ENCODE results near the gene NEUROD4. TPM values are rescaled to one million over a fixed set of nuclear protein-coding genes. Genes with fewer than 3 reads are reported as not detected.

Gene NEUROD4
- total RNA-seq, 1 experiment from 2014 or later: not detected

GRCh38 chr12:54991161-54991990 is 28.4 kb upstream of the NEUROD4 start:
- Histone ChIP-seq H3K27me3 (ENCODE audit: low read length) (peaks cover 62% of the 10 kb centered on the region), H3F3A (ENCODE audit: low read length, unreplicated experiment) (no peaks in the 10 kb centered on the region), H3K4me3 (ENCODE audit: low read length) (no peak overlapping the region), H4K20me1 (ENCODE audit: low read length) (no peaks in the 10 kb centered on the region), H3K79me2 (ENCODE audit: low read length) (no peaks in the 10 kb centered on the region), H3K4me1 (ENCODE audit: insufficient read depth, low read length) (no peaks in the 10 kb centered on the region), H3K36me3 (ENCODE audit: low read depth, low read length) (no peaks in the 10 kb centered on the region), H2AFZ (ENCODE audit: low read length) (no peak overlapping the region), H3K27ac (ENCODE audit: low read length) (no peak overlapping the region), H3K9me3 (ENCODE audit: low read length) (no peaks in the 10 kb centered on the region), H3K4me2 (ENCODE audit: low read length) (no peak overlapping the region), H3K9ac (ENCODE audit: low read length) (no peak overlapping the region), H3K9me2 (replicated peaks; ENCODE audit: low read length) (no peaks in the 10 kb centered on the region)
- intact Hi-C loops (cut with micrococcal nuclease): no loop called here
- ChIA-PET POLR2A (ENCODE audit: unreplicated experiment) (no interaction called here), CTCF (no interaction called here)
- DNase-seq: no peak
- TF ChIP-seq EZH2phosphoT487 (IDR thresholded peaks at IDR 0.05; ENCODE audit: borderline replicate concordance, low read length) (no peak), CTCF (conservative IDR thresholded peaks at IDR 0.05; ENCODE audit: low read depth, low read length) (no peak), EZH2 (IDR thresholded peaks at IDR 0.05; ENCODE audit: low read length, unreplicated experiment) (no peak)
- BruUV-seq (replicated peaks): no TSS peak
- no peak for ATAC-seq

- H3K27me3 ChIP-seq (ENCODE audit: low read length): peaks cover 66% of the 10 kb centered on the region
- no peaks in the 10 kb centered on the region for H3K4me1 ChIP-seq (ENCODE audit: insufficient read depth, low read length)
- no peaks in the 10 kb centered on the region for H3K9me2 ChIP-seq (replicated peaks; ENCODE audit: low read length)
- no peak for ATAC-seq
- no peak overlapping the region for H3K4me2 ChIP-seq (ENCODE audit: low read length)
- H3K79me2 ChIP-seq (ENCODE audit: low read length): no peaks in the 10 kb centered on the region
- no TSS peak for BruUV-seq (replicated peaks)
- CTCF ChIA-PET: no interaction called here
- no peaks in the 10 kb centered on the region for H3K9me3 ChIP-seq (ENCODE audit: low read length)
- H3K4me3 ChIP-seq (ENCODE audit: low read length): no peak overlapping the region
- H3K36me3 ChIP-seq (ENCODE audit: low read depth, low read length): no peaks in the 10 kb centered on the region
- intact Hi-C loops (cut with micrococcal nuclease): no loop called here
- H3K9ac ChIP-seq (ENCODE audit: low read length): no peak overlapping the region
- TF ChIP-seq EZH2 (IDR thresholded peaks at IDR 0.05; ENCODE audit: low read length, unreplicated experiment): no peak
- no peak for TF ChIP-seq EZH2phosphoT487 (IDR thresholded peaks at IDR 0.05; ENCODE audit: borderline replicate concordance, low read length)
- TF ChIP-seq CTCF (conservative IDR thresholded peaks at IDR 0.05; ENCODE audit: low read depth, low read length): no peak
- H3F3A ChIP-seq (ENCODE audit: low read length, unreplicated experiment): no peaks in the 10 kb centered on the region
- POLR2A ChIA-PET (ENCODE audit: unreplicated experiment): no interaction called here
- H4K20me1 ChIP-seq (ENCODE audit: low read length): no peaks in the 10 kb centered on the region
- no peak overlapping the region for H2AFZ ChIP-seq (ENCODE audit: low read length)
- no peak for DNase-seq
- no peak overlapping the region for H3K27ac ChIP-seq (ENCODE audit: low read length)
Observed at GRCh38 chr12:54991991-54992375, 27.8 kb upstream of the NEUROD4 start.

GRCh38 chr12:54993181-54993835 is 26.5 kb upstream of the NEUROD4 start:
- ChIA-PET POLR2A (ENCODE audit: unreplicated experiment) (no interaction called here), CTCF (interaction anchor here (0.6 to 1.8 kb wide), 6 partner anchors 75 to 244 kb away, joined by 3 to 24 read pairs (median 6); no protein-coding TSS in a partner anchor)
- Histone ChIP-seq H3K4me2 (ENCODE audit: low read length) (no peak overlapping the region), H3K27me3 (ENCODE audit: low read length) (peaks cover 66% of the 10 kb centered on the region), H4K20me1 (ENCODE audit: low read length) (no peaks in the 10 kb centered on the region), H2AFZ (ENCODE audit: low read length) (no peak overlapping the region), H3K4me1 (ENCODE audit: insufficient read depth, low read length) (no peaks in the 10 kb centered on the region), H3F3A (ENCODE audit: low read length, unreplicated experiment) (no peaks in the 10 kb centered on the region), H3K36me3 (ENCODE audit: low read depth, low read length) (no peaks in the 10 kb centered on the region), H3K4me3 (ENCODE audit: low read length) (no peak overlapping the region), H3K9me2 (replicated peaks; ENCODE audit: low read length) (no peaks in the 10 kb centered on the region), H3K9me3 (ENCODE audit: low read length) (no peaks in the 10 kb centered on the region), H3K79me2 (ENCODE audit: low read length) (no peaks in the 10 kb centered on the region), H3K27ac (ENCODE audit: low read length) (no peak overlapping the region), H3K9ac (ENCODE audit: low read length) (no peak overlapping the region)
- ATAC-seq (peak; percentile 95), DNase-seq (peak; percentile 81)
- intact Hi-C loops (cut with micrococcal nuclease): loop anchor here (1.0 kb wide), 2 partner anchors 80 to 150 kb away; no protein-coding TSS in a partner anchor
- TF ChIP-seq CTCF (conservative IDR thresholded peaks at IDR 0.05; ENCODE audit: low read depth, low read length): peak; percentile 89
- no peak for TF ChIP-seq EZH2 (IDR thresholded peaks at IDR 0.05; ENCODE audit: low read length, unreplicated experiment)
- no TSS peak for BruUV-seq (replicated peaks)

Measured in PC-3 (cell line).